GM21737 (cell line): ENCODE data around the gene PTPN3.
"Not testable (repeated sequence)": the region's sequence is repeated elsewhere in the genome, so short reads cannot be mapped to it uniquely, and the experiment has no call there.

Source experiments
- ATAC-seq: cut with Tn5 transposase; IDR thresholded peaks from one replicate; pipeline ENCODE4 v1.9.1; 2021; ENCODE audit warnings: mild to moderate bottlenecking, moderate library complexity; ENCODE audit not compliant: unreplicated experiment

The PTPN3 gene

DNA sequence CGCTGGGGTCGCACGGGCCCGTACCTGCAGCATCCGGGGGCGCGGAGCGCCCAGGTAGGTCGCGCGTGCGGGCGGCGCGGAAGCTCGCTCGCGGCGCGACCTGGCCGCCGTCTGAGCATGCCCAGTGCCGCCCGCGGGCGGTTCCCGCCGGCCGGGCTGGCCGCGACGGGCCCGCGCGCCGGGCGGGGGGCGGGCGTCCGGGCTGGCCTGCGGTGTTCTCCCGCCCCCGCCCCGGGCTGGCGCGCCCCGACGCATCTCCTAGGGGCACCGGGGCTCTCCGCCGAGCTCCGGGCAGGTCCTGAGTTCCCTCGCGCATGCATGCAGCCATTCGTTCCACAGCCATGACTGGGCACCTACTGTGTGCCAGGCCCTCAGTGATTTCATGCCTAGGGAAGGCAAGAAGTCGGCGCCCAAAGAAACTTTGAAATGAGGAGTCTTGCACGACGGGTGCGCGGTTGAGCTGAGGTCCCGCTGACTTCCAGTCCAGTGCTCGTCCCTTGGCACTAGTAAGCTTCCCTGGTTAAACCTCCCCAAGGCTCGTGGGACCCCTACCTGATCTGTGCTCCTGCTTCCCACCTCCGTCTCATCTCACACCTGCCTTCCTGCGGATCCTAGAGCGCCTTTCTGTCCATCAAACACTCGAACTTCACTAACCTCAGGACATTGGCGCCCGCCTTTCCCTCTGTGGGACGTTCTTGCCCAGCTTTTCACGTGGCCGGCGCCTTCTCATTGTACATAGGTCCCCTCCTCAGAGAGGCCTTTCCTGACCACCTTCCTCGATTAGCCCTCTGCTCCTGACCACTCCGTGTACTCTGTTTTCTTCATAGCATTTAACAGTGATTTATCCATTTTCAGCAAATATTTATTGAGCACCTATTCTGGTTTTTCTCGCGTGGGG, at the start of gene PTPN3:
Gene PTPN3 (minus strand): TSS at position 113 of the 898 bp plus-strand sequence. CDS start 34,873 bp downstream, outside the sequence.
- ATAC-seq: no peak

GRCh38 chr9:109544954-109545353, 46.8 kb upstream of the PTPN3 start:
- ATAC-seq: not testable (repeated sequence)

GRCh38 chr9:109542922-109543321, 44.8 kb upstream of the PTPN3 start:
- no peak for ATAC-seq

- no peak for ATAC-seq
These were observed 40.2 kb upstream of the PTPN3 start for GRCh38 chr9:109538346-109538745.

DNA sequence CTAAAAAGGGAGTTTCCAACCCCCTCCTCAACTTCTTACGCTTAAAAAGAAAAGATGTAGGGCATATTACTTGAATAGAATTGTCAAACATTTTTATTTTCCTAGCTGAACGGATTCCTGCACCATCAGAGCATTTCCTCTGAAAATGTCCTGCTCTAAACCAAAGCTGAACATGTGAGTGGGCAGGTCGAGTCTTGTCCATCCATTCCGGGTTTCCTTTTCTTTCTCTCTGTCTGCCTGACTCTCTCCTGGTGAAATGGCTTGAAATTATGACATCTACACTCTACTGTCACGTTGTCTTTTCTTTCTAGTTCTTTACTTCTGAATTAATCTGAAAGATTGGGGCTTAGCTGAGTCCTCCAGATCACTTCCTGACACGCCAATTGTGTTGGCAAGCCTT, 39.2 kb upstream of the PTPN3 start:
- ATAC-seq: no peak

GRCh38 chr9:109536859-109537258, 38.8 kb upstream of the PTPN3 start:
- no peak for ATAC-seq

GRCh38 chr9:109535365-109535764, 37.3 kb upstream of the PTPN3 start:
- ATAC-seq: no peak

DNA sequence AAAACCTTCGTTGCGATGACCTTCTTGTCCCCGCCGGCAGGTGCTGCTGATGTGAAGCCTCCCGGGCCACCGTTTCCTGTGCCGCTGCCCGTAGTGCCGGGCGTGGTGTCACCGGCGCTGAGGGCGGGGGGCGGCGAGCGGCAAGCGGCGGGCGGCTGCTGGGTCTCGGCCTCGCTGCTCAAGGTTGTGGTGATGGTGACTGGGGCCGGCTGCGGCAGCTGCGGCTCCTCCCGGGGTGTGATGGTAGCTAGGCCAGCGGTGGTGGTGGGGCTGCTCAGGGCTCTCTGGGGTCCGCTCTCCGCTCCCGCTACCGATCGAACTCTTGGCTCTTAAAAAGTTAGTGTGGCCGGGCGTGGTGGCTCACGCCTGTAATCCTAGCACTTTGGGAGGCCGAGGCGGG, 36.0 kb upstream of the PTPN3 start:
- no peak for ATAC-seq

- ATAC-seq: not testable (repeated sequence)
These were observed 34.5 kb upstream of the PTPN3 start for GRCh38 chr9:109532652-109533051.

GRCh38 chr9:109522106-109522505, 24.0 kb upstream of the PTPN3 start:
- ATAC-seq: no peak

GRCh38 chr9:109520475-109521132, 22.5 kb upstream of the PTPN3 start:
- ATAC-seq: no peak

- ATAC-seq: no peak
These were observed 21.3 kb upstream of the PTPN3 start for GRCh38 chr9:109519366-109519765.

DNA sequence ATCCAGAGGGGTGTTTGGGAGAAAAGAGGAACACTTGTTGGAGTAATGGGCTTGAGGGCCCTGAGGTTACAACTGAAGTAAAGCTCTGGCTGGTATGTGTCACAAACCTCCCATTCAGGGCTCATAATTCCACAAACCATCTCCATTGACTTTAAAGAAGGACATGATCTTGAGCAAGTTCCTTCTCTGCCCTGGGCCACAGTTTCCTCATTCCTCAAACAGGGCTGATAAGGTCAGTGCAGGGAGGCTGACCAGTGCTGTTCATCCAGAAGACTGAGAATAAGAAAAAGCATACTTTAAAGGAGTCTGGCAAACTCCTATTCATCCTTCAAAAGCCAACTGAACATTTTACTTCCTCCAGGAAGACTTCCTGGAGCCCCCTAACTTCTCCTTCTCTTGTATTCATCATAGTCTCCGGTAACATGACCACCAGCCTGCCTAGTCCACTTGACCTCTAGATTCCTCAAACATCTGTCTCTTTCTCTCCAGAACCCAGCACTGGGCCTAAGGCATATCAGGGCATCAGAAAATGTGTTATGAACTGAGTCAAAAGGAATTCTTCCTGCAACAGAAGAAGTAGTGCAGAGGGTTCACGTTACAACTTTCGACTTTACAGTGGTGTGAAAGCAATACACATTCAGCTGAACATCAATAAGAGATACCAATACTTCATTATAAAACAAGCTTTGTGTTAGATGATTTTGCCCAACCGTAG, 20.7 kb upstream of the PTPN3 start:
- ATAC-seq: no peak

DNA sequence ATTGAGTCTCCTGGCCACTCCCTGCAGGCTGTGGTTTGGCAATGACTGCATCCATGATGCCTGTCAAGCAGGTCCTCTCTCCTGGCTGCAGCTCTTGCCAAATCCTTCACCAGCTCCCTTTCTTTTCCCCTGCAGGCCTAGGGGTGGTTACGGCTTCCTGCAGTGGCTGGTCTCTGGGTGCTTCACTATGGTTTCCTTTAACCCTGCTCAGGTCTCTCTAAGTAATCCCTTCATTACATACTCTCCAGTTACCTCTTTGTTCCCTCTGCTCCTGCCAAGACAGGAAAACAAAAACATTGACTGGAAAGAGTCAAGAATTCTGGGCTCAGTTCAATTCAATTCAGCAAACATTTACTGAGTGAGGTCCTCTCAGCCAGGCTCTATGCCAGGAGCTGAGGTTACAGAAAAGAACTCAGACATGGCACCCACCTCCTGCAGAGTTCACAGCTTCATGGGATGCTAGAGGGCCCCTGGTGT, 19.8 kb upstream of the PTPN3 start:
- ATAC-seq: no peak

DNA sequence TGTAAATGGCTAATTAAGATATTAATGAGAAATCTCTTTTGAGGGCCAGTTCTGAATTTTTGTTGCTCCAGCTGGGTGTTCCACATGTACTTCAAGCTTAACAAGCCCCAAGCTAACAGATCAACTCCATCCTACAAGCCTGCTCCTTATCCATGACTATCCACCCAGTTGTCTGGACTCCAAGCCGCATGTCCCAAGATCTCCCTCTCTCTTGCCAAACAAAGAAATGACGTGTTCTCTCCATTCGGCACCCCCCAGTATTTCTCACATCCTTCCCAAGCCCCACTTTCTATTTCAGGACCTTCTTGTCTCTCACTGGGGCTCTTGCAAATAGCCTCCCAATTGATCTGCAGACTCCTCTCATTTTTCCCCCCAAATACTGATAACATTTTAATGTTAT, 15.8 kb upstream of the PTPN3 start:
- no peak for ATAC-seq

DNA sequence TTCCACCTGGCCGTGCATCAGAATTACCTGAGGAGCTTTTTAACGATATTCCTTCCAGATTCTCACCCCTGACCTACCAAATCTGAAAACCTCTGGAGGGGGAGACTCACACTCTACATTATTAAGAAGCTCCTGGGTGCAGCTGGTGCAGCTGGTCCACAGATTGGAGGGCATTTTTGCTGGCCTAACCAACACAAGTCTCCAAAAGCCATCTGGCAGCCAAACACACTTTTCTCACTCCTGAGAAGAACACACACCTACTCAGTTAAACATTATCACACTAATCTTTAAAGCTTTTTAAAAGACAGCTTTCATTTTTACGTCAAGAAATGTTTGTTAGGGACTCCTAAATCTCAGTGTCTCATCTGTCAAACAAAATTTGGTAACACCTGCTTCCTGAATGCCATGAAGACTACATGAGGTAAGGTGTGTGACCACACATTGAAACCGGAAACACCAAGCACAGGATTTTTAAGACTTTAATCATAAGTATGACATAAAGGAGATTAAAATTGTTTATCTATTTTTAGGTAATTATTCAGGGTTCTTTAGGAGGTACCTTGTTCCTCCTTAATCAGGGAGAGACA, 14.2 kb upstream of the PTPN3 start:
- ATAC-seq: no peak

DNA sequence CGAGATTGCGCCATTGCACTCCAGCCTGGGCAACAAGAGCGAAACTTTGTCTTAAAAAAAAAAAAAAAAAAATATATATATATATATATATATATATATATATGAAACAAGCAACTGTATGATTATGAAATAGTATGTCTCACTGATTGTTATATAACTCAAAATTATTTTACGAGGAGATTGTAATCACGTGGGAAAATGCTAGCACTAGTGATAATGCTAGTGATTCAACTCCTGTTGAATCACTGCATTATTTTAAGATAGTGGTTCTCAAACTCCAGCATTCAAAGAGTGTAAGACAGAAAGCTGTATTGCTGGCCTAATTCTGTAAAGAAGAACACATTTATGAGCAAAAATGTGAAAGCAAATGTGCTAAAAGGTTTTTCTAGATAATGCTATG, 12.4 kb upstream of the PTPN3 start:
- no peak for ATAC-seq

DNA sequence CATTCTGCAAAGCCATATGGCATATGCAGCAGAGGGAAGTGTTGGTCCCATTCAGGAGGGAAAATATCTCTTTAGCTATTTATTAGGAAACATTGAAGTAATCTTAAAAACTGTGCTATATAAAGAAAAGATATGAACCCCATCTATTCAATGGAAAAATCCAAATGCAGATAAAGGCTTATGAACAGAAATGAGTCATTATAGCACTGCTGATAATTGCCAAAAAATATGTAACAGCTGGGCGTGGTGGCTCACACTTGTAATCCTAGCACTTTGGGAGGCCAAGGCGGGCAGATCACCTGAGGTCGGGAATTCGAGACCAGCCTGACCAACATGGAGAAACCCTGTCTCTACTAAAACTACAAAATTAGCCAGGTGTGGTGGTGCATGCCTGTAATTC, 11.9 kb upstream of the PTPN3 start:
- not testable (repeated sequence) for ATAC-seq

- no peak for ATAC-seq
These were observed 11.5 kb upstream of the PTPN3 start for GRCh38 chr9:109509611-109510010.

DNA sequence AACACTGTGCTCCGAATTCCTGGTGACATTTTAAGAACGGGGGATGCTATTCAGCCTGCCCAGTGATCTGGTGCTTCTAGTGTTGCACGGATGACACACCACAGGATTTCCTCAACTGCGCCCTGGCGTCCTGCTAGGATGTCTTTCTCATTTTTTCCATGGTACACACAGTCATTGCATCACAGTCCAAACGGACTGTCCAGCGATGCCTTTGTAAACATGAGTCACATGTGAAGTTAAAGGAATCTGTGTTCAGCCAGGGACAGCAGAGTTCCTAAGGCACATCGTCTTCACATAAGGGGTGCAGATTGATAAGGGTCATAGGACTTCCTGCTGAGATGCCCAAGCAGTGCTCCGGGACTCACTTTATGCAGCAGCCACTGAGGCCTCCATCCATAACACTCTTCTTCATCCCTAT, 9.3 kb upstream of the PTPN3 start:
- ATAC-seq: no peak

DNA sequence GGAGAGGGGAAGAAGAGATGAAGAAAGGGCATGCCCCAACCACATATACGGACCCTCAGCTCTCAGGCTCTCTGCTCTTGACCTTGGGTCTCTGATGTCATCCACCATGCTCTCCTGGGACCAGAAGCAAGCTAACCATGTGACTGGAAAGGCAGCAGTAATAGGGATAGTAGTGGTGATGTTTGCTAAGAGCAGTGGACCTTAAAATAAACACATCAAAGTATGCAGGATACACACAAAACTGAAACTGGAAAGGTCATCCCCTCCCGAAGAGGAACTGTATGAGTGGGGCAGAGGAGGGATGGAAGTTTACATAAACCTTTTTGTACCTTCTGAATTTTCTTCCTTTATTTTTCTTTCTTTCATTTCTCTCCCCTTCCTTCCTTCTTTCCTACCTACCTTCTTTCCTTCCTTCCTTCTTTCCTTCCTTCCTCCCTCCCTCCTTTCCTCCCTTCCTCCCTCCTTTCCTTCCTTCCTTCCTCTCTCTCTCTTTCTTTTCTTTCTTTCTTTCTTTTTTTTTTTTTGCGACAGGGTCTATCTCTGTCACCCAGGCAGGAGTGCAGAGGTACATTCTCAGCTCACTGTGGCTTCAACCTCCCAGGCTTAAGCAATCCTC, 8.1 kb upstream of the PTPN3 start:
- ATAC-seq: no peak
